ENCODE results near the gene GSC2. TPM values are rescaled to one million over a fixed set of nuclear protein-coding genes. Genes with fewer than 3 reads are reported as not detected.

The GSC2 gene
- total RNA-seq, 1 donor from 2014 or later = not detected

GRCh38 chr22:19152942-19153883 is 3.1 kb upstream of the GSC2 start:
- no peak for DNase-seq (ENCODE audit: low spot score)

GRCh38 chr22:19151329-19152191 is 1.5 kb upstream of the GSC2 start:
- no peak for DNase-seq (ENCODE audit: low spot score)

- no peak for DNase-seq (ENCODE audit: low spot score)
Measured at GRCh38 chr22:19150482-19151328, 613 bp upstream of the GSC2 start.

GRCh38 chr22:19149047-19149883 is 827 bp downstream of the GSC2 start:
- no peak for DNase-seq (ENCODE audit: low spot score)

- DNase-seq (ENCODE audit: low spot score) = no peak
Measured at GRCh38 chr22:19148417-19149046, 1.6 kb downstream of the GSC2 start.

GRCh38 chr22:19147195-19147780 is 2.8 kb downstream of the GSC2 start:
- no peak for DNase-seq (ENCODE audit: low spot score)

- DNase-seq (ENCODE audit: low spot score) = no peak
Measured at GRCh38 chr22:19146215-19146968, 3.7 kb downstream of the GSC2 start.

- no peak for DNase-seq (ENCODE audit: low spot score)
Measured at GRCh38 chr22:19143967-19144400, 6.1 kb downstream of the GSC2 start.

GRCh38 chr22:19143212-19143611 is 6.9 kb downstream of the GSC2 start:
- DNase-seq (ENCODE audit: low spot score) = no peak

GRCh38 chr22:19142394-19142793 is 7.7 kb downstream of the GSC2 start:
- DNase-seq (ENCODE audit: low spot score) = no peak

- DNase-seq (ENCODE audit: low spot score) = no peak
Measured at GRCh38 chr22:19139974-19140373, 10.1 kb downstream of the GSC2 start.

GRCh38 chr22:19139001-19139356 is 11.1 kb downstream of the GSC2 start:
- DNase-seq (ENCODE audit: low spot score) = no peak

- no peak for DNase-seq (ENCODE audit: low spot score)
Measured at GRCh38 chr22:19138217-19139000, 11.7 kb downstream of the GSC2 start.

GRCh38 chr22:19137384-19138216 is 12.5 kb downstream of the GSC2 start:
- DNase-seq (ENCODE audit: low spot score) = no peak

GRCh38 chr22:19136915-19137314 is 13.2 kb downstream of the GSC2 start:
- no peak for DNase-seq (ENCODE audit: low spot score)

GRCh38 chr22:19134874-19135273 is 15.2 kb downstream of the GSC2 start:
- no peak for DNase-seq (ENCODE audit: low spot score)

- DNase-seq (ENCODE audit: low spot score) = no peak
Measured at GRCh38 chr22:19134176-19134831, 15.8 kb downstream of the GSC2 start.
